Frontal cortex (tissue), 4 donors: ENCODE results near the gene PKDREJ. TPM values are rescaled to one million over a fixed set of nuclear protein-coding genes. Genes with fewer than 3 reads are reported as not detected.
"Not testable (repeated sequence)": the region's sequence is repeated elsewhere in the genome, so short reads cannot be mapped to it uniquely, and the experiment has no call there.

Source experiments
- DNase-seq, 2 donors: peaks; one replicate each; pipeline ENCODE4 v3.0.0; 2012; ENCODE audit warnings: low spot score in 2 of 2
- FAIRE-seq: peaks from 2 replicates; lab custom pipeline; 2012; peaks lifted over from hg19 to GRCh38; lab: Jason Lieb, UNC
- total RNA-seq: library from RNA; depleted of rRNA; stranded (reverse); fragments of >200 nt; gene quantifications from one replicate; pipeline ENCODE4 v1.2.3, GENCODE V29; 2014
- donor health status: control.
- donor health status: control.
- donor health status: control.

Gene PKDREJ
- under 0.01 TPM for total RNA-seq

DNA sequence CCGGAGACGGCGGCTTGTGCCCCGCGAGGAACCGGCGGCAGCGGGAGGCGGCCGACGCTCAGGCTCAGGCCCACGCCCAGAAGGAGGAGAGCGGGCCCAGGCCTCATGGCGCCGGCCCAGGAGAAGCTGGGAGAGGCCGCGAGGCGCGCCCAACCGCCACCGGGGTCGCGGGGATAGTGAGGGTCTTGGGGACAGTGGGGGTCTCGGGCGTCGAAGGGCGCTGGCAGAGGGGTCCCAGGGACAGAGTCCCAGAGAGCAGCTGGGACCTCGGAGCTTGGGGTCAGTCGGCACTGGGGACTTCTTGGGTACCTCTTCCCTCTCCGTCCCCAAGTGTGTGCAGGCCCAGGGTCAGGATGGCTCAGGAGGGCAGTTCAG lies at the start of gene PKDREJ:
TSS of gene PKDREJ (minus strand) at position 128 of the 375 bp plus-strand sequence. CDS start at position 107, 21 bp downstream.
- no peak for FAIRE-seq
- DNase-seq = no peak

GRCh38 chr22:46312848-46313247 lies 49.7 kb upstream of the PKDREJ start:
- not testable (repeated sequence) for DNase-seq, FAIRE-seq

DNA sequence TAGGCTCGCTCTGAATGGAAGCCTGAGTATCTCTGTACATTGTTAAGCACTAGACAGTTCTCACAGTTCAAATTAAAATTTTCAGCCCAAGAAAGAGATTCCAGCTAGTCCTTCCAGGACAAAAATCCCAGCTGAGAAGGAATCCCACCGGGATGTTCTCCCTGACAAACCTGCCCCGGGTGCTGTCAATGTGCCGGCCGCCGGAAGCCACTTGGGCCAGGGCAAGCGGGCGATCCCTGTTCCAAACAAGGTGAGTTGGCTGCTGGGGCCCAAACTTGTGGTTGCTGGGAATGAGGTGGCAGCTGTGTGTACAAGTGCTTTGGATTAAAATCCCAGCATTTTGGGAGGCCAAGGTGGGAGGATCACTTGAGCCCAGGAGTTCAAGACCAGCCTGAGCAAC lies 48.9 kb upstream of the PKDREJ start:
- DNase-seq (no peak), FAIRE-seq (no peak)

GRCh38 chr22:46309526-46310085 lies 46.5 kb upstream of the PKDREJ start:
- DNase-seq (no peak), FAIRE-seq (no peak)

DNA sequence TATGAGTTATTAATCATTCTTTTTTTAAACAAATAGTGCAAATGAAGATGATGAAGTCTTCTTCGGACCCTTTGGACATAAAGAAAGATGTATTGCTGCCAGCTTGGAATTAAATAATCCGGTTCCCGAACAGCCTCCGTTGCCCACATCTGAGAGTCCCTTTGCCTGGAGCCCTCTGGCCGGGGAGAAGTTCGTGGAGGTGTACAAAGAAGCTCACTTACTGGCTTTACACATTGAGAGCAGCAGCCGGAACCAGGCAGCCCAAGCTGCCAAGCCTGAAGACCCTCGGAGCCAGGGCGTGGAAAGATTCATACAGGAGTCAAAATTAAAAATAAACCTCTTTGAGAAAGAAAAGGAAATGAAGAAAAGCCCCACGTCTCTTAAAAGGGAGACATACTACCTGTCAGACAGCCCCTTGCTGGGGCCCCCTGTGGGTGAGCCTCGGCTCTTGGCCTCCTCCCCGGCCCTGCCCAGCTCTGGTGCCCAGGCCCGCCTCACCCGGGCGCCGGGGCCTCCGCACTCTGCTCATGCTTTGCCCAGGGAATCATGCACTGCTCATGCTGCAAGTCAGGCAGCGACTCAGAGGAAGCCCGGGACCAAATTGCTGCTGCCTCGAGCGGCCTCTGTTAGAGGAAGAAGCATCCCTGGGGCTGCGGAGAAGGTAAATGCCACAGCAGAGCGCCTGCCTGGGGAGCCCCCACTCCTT lies 45.3 kb upstream of the PKDREJ start:
- DNase-seq = no peak
- FAIRE-seq = no peak

- FAIRE-seq (no peak), DNase-seq (no peak)
Measured at GRCh38 chr22:46303347-46303965, 40.3 kb upstream of the PKDREJ start.

DNA sequence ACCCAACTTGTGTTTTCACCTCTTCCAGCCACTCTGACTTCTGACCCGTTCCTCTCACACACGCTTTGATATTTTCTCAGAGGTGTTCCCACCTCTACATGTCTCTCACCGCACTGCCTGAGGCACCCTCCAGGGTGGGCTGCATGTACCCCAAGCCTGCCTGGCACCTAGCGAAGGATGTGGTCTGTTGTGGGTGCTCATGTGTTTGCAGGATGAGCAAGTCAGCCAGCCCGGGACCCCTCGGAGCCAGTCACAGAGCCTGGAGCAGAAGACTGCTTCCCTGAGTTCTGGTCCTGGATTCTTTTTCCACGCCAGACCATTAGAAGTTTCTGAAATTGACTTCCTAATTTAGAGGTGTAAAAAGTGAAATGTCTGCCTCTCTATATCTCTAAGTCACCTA lies 37.3 kb upstream of the PKDREJ start:
- DNase-seq (no peak), FAIRE-seq (no peak)

DNA sequence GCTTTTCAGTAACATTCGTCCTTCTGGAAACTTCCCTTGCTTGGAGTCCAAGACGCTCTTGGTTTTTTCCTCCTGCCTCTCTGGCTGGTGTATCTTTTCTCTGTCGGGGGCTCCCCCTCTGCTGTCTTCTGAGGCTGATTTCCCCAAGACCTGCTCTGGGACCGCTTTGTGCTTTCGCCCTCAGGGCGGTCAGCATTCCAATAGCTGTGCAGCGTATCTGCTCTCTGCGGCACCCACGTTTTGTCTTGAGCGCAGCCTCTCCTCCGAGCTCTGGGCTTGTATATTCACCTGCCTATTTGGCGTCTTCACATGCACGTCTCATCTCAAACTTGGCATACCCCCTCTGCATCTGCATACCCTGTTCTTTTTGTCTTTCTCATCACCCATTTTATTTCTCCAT lies 36.0 kb upstream of the PKDREJ start:
- DNase-seq = no peak

DNA sequence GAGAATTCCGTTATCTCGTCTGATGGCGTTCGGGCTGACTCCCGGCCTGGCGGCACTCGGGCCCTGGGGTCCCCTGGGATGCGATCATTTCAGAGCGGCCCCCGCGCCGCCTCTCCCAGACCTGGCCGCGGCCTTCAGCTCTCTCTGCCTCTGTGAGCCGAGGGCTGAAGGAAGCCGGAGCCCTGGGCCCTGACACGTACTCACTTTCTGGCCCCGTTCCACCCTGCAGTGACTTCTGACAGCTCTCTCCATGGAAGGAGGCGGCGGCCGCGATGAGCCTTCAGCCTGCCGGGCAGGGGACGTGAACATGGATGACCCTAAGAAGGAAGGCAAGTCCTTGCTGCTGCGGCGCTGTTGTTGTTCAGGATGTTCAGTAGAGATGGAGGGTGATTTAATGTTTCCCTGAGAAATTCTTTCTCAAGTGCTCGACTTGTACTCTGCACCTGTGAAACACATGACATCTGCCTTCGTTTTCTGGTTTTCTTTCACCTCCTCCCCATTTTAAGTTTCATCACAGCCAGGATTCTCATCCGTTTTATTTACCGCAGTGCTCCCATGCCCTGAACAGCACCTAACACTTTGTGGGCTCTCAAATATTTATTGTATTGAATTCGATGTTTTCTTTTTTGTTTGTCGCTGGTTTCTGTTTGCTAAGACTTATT lies 34.1 kb upstream of the PKDREJ start:
- FAIRE-seq (no peak), DNase-seq (no peak)

More for the DNA sequence above, 36.0 kb upstream of the PKDREJ start:
- no peak for FAIRE-seq

DNA sequence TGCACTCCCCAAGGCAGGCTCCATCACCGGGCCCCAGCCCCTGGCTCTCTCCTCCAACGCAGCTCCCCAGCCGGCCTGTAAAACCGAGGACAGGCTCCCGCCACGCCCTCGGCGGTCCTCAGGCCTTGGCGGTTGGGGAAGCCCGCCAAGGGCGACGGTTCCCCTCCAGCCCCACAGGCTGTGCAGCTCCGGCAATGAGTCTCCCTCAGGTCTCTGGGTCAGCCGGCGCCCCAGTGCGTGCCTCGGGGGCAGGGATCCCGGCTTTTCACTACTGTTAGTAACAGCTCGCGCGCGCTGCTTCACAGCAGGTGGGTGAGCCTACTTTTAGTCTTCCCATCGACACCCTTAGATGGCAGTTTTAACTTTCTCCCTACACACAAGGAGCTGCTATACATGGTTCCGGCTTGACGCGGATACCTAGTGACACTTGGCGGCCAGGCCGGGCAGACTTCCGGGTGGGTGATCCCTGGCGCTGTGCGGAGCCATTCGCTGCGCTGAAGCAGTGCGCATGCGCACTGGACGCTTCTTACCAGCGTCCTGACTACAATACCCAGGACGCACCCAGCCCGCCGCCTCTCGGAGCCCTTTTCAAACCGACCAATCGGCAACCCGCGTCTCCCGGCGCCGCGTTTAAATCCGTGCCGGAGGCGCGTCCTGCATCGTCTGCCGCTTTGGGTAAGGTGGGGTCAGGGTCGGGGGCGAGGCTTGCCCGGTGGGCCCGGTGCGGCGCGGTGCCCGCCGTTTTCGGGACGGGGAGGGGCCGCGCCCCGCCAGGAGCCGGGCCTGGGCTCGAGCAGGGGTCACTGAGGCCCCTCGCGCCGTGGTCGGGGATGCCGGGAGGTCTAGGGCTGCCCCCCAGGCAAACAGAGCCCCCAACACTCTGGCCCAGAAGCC lies 33.4 kb upstream of the PKDREJ start, which contains the start of gene GTSE1:
TSS of gene GTSE1 (plus strand) at position 614 of the 894 bp plus-strand sequence. CDS start 531 bp downstream, outside the sequence.
- DNase-seq (peak; percentile 97 to 99), FAIRE-seq (peak; percentile 54)

DNA sequence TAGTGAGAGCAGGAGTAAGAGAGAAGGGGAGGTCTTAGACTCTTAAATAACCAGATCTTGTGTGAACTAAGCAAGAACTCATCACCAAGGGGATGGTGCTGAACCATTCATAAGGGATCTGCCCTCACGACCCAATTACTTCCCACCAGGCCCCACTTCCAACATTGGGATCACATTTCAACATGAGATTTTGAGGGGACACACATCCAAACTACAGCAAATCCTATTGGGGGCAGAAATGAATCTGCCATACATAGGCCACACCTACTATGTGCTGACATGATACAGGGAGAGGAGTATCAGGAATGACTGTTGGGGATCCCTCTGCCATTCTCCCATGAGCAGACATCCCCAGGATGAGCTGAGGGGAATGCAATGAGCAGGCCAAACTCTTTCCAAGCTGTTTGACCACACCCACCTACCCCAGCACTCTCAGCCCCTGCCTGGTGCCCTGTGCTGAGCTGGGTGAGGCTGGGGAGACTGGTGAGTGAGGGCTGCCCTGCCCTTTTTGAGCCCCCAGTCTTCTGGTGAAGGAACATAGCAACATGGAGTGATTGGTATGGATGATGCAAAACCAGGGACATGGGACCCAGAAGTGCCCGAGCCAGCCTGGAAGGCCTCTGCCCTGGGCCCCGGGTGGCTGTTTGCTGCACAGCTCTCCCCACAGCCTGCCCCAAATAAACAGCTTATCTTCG lies 32.3 kb upstream of the PKDREJ start:
- no peak for FAIRE-seq
- no peak for DNase-seq

GRCh38 chr22:46294784-46295183 lies 31.6 kb upstream of the PKDREJ start:
- no peak for DNase-seq
- no peak for FAIRE-seq

- DNase-seq = peak; percentile 57 to 64
- FAIRE-seq = no peak
Measured at GRCh38 chr22:46293577-46294260, 30.6 kb upstream of the PKDREJ start.

DNA sequence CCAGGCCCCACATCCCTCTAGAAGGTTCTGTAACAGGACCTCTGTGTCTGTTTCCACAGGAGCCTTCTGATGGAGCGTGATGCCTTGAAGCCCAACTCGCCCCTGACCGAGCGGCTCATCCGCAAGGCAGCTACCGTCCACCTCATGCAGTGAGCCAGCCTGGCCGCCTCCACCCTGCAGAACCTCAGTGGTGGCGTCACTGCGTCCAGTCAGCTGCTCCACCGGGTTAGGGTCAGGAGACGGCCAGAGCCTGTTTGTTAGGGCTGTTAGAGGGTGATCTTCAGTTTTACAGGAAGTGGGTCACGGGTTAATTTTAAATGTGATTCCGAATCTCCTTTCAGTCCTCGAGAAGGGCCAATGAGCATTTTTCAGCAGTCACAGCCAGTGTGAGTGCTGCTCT lies 29.6 kb upstream of the PKDREJ start:
- no peak for FAIRE-seq
- DNase-seq = no peak

DNA sequence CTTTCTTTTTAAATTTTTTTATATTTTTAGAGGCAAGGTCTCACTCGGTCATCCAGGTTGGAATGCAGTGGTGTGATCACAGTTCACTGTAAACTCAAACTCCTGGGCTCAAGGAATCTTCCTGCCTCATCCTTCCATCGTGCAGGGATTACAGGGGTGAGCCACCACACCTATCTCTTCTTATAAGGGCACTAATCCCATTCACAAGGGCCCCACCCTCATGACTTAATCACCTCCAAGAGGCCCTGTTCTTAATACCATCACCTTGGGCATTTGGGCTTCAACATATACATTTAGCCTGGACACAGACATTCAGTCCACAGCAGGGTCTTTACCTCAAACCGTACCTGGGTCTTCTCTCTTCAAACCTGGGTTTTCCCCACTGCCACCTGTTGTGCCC lies 29.0 kb upstream of the PKDREJ start:
- FAIRE-seq (no peak), DNase-seq (no peak)

GRCh38 chr22:46290843-46291785 lies 28.0 kb upstream of the PKDREJ start:
- DNase-seq (no peak), FAIRE-seq (no peak)

DNA sequence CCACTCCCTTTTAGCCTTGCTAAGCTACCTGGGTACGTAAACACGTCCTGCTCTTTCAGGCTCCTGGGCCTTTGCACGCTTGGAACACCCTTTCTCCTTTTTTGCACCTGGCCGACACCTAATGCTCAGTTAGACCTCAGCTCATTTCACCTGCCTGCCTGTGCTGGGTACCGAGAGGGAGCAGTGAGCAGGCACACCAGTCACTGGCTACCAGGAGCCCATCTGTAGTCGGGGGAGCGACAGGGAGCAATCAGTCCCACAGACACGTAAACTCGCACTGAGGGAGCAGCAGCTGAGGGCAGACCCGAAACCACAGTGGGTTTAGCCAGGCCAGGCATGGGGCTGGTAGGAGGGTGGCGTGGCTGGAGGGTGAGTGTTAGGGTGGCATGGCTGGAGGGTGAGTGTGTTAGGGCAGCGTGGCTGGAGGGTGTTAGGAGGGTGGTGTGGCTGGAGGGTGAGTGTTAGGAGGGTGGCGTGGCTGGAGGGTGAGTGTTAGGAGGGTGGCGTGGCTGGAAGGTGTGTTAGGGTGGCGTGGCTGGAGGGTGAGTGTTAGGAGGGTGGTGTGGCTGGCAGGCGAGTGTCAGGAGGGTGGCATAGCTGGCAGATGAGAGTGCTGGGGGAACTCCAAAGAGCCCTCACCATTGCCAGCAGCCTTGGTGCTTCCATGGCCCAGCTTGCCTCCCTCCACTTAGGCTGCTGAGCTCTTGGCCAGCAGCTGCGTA lies 27.1 kb upstream of the PKDREJ start:
- FAIRE-seq (no peak), DNase-seq (no peak)
